ENCODE results near the gene ZNF484.
"Not testable (repeated sequence)": the region's sequence is repeated elsewhere in the genome, so short reads cannot be mapped to it uniquely, and the experiment has no call there.

Gene ZNF484

GRCh38 chr9:92877531-92878430 is at the start of gene ZNF484:
Gene ZNF484, minus strand, starts transcription at chr9:92878038. Its CDS starts 3,009 bp downstream, at chr9:92875029.
- peak; percentile 97 for DNase-seq (ENCODE audit: low read depth)

GRCh38 chr9:92920437-92920836 is 42.6 kb upstream of the ZNF484 start:
- DNase-seq (ENCODE audit: low read depth), result peak; percentile 7

GRCh38 chr9:92917176-92917800 is 39.5 kb upstream of the ZNF484 start:
- no peak for DNase-seq (ENCODE audit: low read depth)

GRCh38 chr9:92911511-92912475 is 34.0 kb upstream of the ZNF484 start:
- DNase-seq (ENCODE audit: low read depth), result peak; percentile 53

- DNase-seq (ENCODE audit: low read depth), result not testable (repeated sequence)
Measured at GRCh38 chr9:92905137-92905536, 27.3 kb upstream of the ZNF484 start.

GRCh38 chr9:92897323-92897722 is 19.5 kb upstream of the ZNF484 start:
- DNase-seq (ENCODE audit: low read depth), result no peak

- DNase-seq (ENCODE audit: low read depth), result no peak
Measured at GRCh38 chr9:92895812-92896436, 18.1 kb upstream of the ZNF484 start.

- no peak for DNase-seq (ENCODE audit: low read depth)
Measured at GRCh38 chr9:92894711-92895362, 17.0 kb upstream of the ZNF484 start.

- DNase-seq (ENCODE audit: low read depth), result not testable (repeated sequence)
Measured at GRCh38 chr9:92893916-92894610, 16.2 kb upstream of the ZNF484 start.

GRCh38 chr9:92892276-92892675 is 14.4 kb upstream of the ZNF484 start:
- not testable (repeated sequence) for DNase-seq (ENCODE audit: low read depth)

- DNase-seq (ENCODE audit: low read depth), result no peak
Measured at GRCh38 chr9:92890761-92891160, 12.9 kb upstream of the ZNF484 start.

- DNase-seq (ENCODE audit: low read depth), result no peak
Measured at GRCh38 chr9:92887880-92888338, 10.1 kb upstream of the ZNF484 start.

GRCh38 chr9:92886846-92887610 is 9.2 kb upstream of the ZNF484 start:
- not testable (repeated sequence) for DNase-seq (ENCODE audit: low read depth)

- DNase-seq (ENCODE audit: low read depth), result not testable (repeated sequence)
Measured at GRCh38 chr9:92883666-92884405, 6.0 kb upstream of the ZNF484 start.

- no peak for DNase-seq (ENCODE audit: low read depth)
Measured at GRCh38 chr9:92882276-92882675, 4.4 kb upstream of the ZNF484 start.

GRCh38 chr9:92875373-92875772 is 2.5 kb downstream of the ZNF484 start:
- DNase-seq (ENCODE audit: low read depth), result no peak

- no peak for DNase-seq (ENCODE audit: low read depth)
Measured at GRCh38 chr9:92870289-92870688, 7.5 kb downstream of the ZNF484 start.

- DNase-seq (ENCODE audit: low read depth), result not testable (repeated sequence)
Measured at GRCh38 chr9:92866600-92866999, 11.2 kb downstream of the ZNF484 start.

- DNase-seq (ENCODE audit: low read depth), result no peak
Measured at GRCh38 chr9:92864152-92864551, 13.7 kb downstream of the ZNF484 start.

Measured in amniotic epithelial cell (primary cell).